G401.6 (cell line): ENCODE measurements around the gene IRS1.
A peak's percentile ranks its signal among the peaks of the same experiment; 100 is the strongest.
"Not testable (repeated sequence)": the region's sequence is repeated elsewhere in the genome, so short reads cannot be mapped to it uniquely, and the experiment has no call there.

Experiments
- FAIRE-seq: peaks from 2 replicates; lab custom pipeline; 2012; peaks lifted over from hg19 to GRCh38; lab: Jason Lieb, UNC

The IRS1 gene, protein sequence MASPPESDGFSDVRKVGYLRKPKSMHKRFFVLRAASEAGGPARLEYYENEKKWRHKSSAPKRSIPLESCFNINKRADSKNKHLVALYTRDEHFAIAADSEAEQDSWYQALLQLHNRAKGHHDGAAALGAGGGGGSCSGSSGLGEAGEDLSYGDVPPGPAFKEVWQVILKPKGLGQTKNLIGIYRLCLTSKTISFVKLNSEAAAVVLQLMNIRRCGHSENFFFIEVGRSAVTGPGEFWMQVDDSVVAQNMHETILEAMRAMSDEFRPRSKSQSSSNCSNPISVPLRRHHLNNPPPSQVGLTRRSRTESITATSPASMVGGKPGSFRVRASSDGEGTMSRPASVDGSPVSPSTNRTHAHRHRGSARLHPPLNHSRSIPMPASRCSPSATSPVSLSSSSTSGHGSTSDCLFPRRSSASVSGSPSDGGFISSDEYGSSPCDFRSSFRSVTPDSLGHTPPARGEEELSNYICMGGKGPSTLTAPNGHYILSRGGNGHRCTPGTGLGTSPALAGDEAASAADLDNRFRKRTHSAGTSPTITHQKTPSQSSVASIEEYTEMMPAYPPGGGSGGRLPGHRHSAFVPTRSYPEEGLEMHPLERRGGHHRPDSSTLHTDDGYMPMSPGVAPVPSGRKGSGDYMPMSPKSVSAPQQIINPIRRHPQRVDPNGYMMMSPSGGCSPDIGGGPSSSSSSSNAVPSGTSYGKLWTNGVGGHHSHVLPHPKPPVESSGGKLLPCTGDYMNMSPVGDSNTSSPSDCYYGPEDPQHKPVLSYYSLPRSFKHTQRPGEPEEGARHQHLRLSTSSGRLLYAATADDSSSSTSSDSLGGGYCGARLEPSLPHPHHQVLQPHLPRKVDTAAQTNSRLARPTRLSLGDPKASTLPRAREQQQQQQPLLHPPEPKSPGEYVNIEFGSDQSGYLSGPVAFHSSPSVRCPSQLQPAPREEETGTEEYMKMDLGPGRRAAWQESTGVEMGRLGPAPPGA (N-terminal part only)

DNA sequence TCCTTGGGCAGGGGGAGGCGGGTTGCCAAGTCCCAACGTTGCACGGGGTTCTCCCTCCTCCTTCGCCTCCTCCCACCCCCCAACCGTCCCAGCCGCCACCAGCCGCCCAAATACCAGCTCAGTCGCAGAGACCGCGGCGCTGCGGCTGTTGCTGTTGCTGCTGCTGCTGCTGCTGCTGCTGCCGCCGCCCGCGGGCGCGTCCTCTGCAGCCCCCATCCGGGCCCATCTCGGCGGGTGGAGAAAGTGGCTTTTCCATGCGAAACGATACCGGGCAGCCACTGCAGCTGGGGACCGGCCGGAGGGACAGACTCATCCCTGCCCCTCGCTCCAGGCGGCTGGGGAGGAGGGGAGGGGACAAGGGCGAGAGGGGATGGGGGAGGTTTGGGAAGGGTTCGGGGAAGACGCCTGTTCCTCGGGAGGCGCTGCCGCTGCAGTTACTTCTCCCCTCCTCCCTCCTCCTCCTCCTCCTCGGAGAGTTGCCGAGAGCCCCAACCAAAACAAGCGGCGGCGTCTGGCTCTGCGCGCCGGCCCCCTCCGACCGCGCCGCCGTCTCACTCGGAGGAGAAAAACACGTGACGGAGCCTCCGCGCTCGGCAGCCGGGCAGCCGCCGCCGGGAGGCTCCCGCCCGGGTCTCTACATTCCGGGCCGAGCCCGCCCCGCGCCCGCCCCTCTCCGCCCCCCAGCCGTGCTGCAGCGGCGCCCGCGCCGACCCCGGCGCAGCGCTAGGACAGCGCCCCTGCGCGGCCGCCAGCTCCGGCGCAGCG lies at the start of gene IRS1:
TSS of gene IRS1 (minus strand) at position 610 of the 765 bp plus-strand sequence. CDS start 1,082 bp downstream, outside the sequence.
- FAIRE-seq, result no peak

DNA sequence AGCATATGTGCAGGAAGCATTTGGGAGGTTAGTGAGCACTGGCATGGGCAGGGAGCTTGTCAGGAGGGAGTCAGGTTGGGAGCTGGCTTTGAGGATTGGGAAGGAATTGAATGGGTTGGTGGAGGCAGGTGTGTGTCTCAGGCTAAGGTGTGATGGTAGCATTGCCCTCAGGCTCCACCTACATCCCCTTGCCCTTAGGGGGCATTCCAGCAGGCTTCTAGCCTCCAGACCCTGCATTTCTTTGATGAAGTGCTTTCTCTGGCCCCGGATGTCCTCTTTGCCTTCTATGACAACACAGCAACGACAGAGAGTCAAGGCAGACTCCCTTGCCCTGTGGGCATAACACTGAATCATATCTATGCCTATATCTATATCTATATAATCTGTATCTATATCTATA lies 49.7 kb upstream of the IRS1 start:
- FAIRE-seq, result no peak

DNA sequence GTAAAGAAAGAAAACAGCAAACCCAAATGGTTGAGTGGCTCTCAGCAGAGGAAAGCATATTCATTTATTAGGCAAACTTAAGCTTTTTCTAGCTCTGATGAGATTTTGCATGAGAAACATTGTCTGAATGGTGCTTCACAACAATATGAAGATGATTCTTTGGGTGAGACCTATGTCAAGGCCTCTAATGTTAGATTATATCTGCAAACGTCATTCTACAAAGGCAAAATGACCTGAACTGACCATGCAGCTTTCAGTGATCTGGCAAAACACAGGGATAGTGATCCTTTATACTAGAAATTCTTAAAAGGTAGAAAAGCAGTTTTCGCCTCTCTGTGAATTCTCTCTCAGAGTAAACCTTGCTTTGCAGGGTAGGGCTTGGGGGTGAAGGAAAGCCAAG lies 47.9 kb upstream of the IRS1 start:
- FAIRE-seq, result no peak

DNA sequence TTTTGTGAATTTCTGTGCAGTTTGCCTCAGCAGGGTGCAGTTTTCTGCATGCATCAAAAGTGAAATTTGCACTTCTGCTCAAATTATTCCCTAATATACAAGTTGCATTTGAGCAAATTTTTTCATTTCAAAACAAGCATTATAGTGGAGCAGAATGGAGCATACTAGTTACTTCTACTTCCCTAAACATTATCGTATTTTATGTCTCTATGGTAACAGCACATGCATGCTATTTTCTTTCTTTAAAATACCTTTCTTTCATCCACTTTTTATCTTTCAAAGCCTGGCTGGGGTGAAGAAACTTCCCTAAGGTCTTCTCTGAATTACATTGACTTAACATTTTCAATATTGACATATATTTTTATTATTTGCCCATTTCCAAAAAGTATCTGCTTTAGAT lies 47.5 kb upstream of the IRS1 start:
- no peak for FAIRE-seq

DNA sequence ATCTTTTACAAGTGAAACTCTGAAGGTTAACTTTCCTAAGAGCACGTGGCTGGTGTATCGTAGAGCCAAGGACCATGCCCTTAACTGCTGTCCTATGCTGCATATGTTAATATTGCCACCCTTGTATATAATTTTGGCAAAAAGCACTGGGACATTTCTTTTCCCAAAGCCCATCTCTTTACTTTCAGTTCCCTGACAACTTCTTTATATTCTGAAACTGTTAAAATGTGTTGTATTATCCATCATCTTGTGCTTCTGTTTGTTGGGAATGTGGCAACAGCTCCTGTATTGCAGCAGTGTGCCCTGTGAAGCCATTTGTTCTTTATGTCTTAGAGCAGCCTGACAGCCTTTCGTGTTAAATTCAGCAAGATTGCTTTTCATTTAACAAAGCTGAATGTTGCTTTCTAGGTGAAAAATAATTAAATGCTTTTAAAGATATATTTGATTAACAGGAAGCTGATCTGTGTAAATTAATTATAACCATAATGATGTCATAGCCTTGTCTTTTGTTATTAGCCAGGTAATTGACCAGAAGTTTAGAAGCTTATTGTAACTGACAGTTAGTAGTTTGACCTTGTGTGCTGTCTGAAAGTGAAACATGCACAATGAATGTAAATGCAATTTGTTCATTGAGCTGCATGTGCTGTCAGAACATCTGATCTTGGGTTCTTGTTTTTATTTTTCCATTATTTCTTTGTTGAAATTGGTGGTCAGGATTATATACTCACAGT lies 45.9 kb upstream of the IRS1 start:
- FAIRE-seq, result no peak

DNA sequence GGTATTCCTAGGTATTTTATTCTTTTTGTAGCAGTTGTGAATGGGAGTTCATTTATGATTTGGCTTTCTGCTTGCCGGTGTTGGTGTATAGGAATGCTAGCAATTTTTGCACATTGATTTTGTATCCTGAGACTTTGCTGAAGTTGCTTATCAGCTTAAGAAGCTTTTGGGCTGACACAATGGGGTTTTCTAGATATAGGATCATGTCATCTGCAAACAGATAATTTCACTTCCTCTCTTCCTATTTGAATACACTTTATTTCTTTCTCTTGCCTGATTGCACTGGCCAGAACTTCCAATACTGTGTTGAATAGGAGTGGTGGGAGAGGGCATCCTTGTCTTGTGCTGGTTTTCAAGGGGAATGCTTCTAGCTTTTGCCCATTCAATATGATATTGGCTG lies 43.4 kb upstream of the IRS1 start:
- FAIRE-seq, result not testable (repeated sequence)

DNA sequence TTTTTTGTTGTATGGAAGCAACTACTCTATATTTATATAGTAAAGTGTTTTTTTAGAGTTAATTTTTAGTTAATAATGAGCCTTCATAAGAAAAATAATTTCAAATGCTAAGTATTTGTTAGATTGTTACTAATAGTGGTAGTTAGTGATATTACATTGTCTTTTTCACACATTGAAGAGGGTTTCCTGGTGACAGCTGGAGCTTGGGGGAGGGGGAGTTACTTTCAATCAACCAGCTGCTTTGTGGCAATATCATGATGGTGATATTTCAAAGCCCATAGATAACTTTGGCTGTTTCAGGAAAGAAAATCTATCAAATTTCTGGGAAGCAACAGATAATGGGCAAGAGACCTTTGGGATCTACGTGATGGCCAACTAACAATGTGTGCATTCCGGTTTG lies 40.3 kb upstream of the IRS1 start:
- no peak for FAIRE-seq

DNA sequence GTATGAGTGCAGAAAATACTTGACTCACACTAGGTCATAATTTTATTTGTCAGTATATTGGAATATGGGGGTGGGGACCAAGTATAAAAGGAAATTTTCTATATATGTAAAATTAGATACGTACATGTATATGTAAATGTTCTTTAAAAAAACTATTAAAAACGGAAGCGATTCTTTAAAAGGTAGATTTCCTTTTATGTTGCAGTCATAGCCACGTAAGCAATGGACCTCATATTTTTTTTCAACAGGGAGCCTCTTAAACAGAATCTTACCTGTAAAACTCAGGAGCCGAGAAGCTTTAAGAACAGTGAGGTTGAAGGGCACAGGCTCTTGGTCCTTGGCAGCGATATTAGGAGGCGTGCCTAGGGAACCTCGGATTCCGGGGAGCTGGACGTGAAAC lies 39.5 kb upstream of the IRS1 start:
- FAIRE-seq, result no peak

DNA sequence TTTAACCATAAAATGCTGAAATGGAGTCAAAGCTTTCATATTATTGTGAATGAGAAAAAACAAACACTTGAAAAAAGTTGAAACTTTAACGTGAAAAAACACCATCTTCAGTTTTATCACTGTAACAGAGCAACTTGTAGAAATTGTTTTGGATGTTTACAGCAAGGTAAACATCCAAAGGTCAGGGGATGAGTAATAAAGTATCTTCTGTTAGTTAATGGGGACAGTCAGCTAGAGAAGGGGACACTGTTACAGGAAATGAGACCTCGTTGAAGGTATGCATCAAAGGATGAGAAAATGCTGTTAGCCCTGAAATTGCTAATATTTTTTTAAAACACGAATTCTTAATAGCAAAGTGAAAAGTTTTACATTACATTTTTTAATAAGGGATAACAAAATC lies 39.1 kb upstream of the IRS1 start:
- FAIRE-seq, result no peak

DNA sequence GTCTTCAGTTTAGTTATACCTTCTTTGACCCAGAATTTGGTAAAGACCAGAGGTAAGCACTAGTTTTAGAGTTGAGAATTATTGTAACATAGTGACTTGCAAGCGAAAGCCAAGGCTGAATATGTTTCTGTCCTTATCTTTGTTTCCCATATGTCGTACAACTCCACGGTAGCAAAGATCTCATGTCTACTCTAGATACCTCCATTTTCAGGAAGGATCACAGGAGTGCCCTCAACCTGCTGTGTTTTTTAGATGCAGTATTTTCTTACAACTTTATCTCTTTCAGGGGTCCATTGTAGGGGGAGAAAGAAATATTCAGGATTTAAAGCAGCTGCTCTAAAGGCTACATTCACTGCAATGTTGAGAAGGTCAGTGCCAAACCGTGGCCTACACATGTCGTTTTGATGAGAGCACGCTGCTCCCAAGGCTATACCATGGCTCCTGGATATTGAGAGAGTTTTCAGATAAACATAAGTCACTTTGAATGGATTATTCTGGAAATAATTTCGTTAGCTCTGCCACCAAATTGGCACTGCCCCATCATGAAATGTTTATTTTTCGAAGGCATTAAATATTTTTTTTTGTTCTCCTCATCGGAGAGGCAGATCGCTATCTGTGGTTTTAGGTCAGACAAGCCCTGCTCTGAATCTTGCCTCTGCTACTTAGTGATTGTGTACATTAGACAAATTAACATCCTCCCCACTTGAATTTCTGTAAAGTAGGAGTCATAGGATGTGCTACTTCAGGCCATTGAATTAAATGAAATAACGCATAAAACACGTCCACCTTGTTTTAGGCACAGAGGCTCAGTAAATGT lies 38.4 kb upstream of the IRS1 start:
- FAIRE-seq, result no peak

DNA sequence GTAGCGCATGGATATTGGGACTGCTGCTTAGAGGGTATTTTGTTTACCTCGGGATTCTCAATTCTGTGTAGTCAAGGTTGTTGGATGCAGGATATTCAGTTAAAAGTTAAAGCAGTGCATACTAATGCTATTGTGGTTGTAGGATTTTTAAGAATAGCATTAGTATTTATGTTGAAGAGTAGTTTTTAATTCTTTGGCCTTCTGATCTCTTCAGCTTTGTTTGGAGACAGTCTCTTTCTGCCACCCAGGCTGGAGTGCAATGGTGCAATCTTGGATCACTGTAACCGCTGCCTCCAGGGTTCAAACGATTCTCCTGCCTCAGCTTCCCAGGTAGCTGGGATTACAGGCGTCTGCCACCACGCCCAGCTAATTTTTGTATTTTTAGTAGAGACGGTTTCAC lies 37.7 kb upstream of the IRS1 start:
- FAIRE-seq, result no peak

DNA sequence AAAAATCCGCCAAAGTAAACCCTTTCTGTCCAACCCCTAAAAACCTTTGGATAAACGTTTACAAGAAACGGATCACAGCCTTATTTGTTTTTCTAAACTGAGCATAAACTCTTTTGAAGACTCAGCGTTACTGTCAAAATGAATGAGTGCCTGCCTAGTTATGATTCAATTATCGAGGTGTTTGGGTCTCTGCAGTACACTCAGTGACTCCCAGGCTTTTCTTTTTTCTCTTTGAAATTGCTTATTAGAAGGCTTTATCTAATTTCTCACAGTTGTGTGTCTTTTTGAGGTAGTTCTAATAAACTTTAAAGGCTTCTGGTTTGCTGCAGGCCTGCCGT lies 36.9 kb upstream of the IRS1 start:
- no peak for FAIRE-seq

DNA sequence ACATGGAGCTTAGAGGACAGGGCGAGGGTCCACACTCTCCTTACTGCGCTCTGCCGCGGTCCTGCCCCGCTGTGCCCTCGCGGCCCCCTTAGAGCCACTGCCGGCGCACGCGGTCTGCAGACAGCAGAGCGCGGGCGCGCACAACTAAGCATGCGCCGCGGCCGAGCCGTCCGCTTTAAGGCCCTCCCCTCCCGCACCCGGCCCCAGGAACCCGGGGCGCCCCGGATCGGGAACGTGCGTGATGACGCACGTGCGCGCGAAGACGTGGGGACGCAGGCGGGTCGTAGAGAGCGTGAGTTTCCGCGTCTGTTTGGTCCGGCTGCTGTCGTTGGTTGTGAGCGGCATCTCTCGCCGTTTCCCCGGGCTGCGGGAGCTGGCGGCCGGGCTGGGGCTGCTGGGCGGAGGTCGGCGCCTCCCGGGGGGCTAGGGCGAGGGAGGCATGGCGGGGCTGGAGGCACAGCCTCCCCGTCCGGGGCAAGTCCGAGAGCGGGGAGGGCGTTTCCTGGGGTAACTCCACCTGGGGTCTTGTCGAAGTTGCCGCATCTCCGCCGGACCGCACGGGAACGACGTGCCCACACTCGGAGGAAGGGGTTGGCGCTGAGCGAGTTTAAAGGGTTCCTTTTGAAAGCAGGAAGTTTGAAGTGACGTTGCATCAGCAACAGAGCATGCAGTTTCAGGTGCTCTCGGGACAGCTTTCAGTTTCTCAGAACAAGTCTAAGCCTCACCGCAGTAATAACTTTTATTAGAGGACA lies 36.4 kb upstream of the IRS1 start, which contains the start of gene RHBDD1:
TSS of gene RHBDD1 (plus strand) at position 259 of the 752 bp plus-strand sequence. CDS start 28,640 bp downstream, outside the sequence.
- FAIRE-seq, result peak; percentile 51

DNA sequence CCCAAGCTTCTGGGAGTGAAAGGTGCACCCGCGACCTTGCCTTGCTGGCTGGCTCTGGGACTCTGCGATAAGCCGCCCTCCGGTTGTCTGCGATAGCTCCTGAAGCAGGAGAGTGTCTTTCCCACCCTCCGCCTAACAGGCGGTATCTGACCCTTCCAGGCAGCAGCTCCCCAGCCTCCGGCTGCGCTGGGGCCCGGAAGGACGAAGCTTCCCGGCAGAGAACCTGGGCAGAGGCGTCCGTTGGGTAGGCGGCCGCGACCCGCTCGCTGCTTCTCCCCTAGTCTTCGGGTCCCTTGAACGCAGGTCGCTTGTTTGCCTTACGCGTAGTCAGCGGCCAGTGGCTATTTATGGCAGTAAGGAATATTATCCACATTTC lies 35.8 kb upstream of the IRS1 start:
- no peak for FAIRE-seq

DNA sequence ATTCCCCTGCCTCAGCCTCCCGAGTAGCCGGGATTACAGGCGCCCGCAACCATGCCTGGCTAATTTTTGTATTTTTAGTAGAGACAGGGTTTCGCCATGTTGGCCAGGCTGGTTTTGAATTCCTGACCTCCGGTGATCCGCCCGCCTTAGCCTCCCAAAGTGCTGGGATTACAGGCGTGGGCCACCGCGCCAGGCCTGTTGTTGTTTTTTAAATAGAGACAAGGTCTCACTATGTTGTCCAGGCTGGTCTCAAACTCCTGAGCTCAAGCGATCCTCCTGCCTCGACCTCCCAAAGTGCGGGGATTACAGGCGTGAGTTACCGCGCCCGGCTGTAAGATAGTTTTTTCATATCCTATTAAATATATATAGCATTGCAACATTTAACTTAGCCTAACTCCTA lies 35.3 kb upstream of the IRS1 start:
- FAIRE-seq, result not testable (repeated sequence)

DNA sequence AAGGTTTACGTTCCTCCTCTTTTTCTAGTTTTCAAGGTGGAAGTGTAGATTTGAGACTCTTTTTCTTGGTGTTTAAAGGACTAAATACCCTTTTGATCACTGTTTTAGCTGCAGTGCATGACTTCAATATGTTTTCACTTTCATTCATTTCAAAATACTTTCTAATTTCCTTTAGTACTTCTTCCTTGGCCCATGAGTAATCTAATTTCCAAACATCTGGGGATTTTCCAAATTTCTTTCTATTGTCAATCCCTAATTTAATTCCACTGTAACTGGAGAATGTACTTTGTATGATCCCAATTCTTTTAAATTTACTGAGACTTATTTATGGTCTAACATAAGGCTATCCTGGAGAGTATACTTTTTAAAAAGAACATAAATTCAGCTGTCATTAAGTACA lies 32.4 kb upstream of the IRS1 start:
- no peak for FAIRE-seq

DNA sequence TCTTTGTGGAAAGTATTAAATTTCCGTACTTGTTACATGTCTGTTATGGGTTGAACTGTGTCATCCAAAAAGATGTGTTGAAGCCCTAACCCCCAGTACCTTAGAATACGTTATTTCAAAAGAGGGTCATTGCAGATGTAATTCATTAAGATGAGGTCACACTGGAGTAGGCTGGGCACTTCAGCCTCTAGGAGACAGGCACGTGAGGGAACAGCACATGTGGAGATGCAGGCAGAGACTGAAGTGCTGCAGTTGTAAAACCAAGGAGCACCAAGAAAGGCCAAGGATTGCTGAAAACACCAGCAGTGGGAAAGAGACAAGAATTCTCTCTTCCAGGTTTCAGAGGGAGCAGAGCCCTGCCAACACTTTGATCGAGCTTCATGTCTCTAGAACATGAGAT lies 31.6 kb upstream of the IRS1 start:
- no peak for FAIRE-seq

DNA sequence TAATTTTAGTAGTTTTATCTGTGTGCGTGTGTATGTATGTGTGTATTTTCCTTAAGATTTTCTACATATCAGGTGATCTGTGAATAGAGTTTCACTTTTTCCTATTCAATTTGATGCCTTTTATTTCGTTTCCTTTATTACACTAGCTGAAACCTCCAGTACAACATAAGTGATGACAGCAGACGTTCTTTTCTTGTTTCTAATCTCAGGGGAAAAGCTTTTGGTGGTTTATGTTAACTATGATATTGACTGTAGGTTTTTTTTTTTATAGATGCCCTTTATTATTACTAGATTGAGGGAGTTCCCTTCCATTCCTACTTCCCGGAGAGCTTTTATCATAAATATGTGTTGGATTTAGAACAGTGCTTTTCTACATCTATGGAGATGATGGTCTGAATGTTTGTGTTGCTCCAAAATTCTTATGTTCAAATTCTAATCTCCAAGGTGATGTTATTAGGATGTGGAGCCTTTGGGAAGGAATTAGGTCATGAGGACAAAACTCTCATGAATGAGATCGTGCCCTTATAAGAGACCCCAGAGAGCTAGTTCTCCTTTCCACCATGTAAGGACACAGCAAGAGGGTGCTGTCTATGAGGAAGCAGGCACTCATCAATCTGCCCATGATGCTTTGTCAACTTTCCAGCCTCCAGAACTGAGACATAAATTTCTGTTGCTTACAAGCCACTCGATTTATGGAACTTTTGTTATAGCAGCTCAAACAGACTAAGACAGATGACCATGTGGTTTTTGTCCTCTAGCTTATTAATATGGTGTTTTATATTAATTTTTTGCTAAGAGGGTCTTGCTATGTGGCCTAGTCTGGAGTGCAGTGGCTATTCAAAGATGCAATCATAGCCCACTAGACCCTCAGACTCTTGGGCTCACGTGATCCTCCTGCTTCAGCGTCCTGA lies 30.4 kb upstream of the IRS1 start:
- FAIRE-seq, result no peak

DNA sequence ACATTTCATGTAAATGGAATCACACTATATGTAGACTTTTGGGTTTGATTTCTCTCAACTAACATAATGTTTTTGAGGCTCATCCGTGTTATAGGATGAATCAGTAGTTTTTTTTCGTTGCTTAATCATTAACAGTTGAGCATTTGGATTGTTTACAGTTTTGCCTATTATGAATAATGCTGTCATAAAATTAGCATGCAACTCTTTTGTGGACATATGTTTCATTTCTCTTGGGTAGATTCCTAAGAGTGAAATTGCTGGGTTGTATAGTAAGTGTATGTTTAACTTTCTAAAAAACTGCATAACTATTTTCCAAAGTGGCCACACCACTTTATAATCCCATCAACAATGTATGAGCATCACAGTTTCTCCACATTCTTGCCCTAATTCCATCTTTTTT lies 28.6 kb upstream of the IRS1 start:
- no peak for FAIRE-seq
